HL-60 (cell line): ENCODE measurements around the gene NEAT1.

Source experiments
- DNase-seq, 2 experiments: peaks; one replicate each; pipeline ENCODE4 v3.0.0-alpha.2; 2010 to 2020; ENCODE audit warnings: low read depth in 1 of 2, low spot score in 1 of 2
- H3K27ac ChIP-seq: fragments of 250-450 bp; sonication (Bioruptor Pico); replicated peaks from 2 replicates; pipeline ENCODE4 v1.5.1; 2020; ENCODE audit warnings: mild to moderate bottlenecking, moderate library complexity
- H3K27me3 ChIP-seq: fragments of 250-450 bp; sonication (Bioruptor Pico); 2 replicates; pipeline ENCODE4 v1.5.1; 2021; ENCODE audit warnings: mild to moderate bottlenecking, moderate library complexity; ENCODE audit not compliant: insufficient read depth, poor library complexity, severe bottlenecking
- H3K4me3 ChIP-seq: replicated peaks from 2 replicates; pipeline ENCODE4 v1.5.1; 2011; ENCODE audit warnings: mild to moderate bottlenecking, control low read depth, low read length; ENCODE audit not compliant: insufficient read depth
- CTCF ChIP-seq: IDR thresholded peaks from one replicate; pipeline ENCODE4 v1.5.1; 2011; ENCODE audit warnings: low read length, control low read depth, inconsistent platforms; ENCODE audit not compliant: insufficient read depth
- GABPA ChIP-seq: IDR thresholded peaks from 2 replicates; pipeline ENCODE4 v1.6.1; 2012; ENCODE audit warnings: low read depth
- POLR2AphosphoS5 ChIP-seq: IDR thresholded peaks from 2 replicates; pipeline ENCODE4 v1.6.1; 2012; ENCODE audit warnings: low read depth
- REST ChIP-seq: IDR thresholded peaks from 2 replicates; pipeline ENCODE4 v1.6.1; 2012; ENCODE audit warnings: low read depth; ENCODE audit not compliant: insufficient replicate concordance
- SPI1 ChIP-seq: IDR thresholded peaks from 2 replicates; pipeline ENCODE4 v1.6.1; 2012; ENCODE audit warnings: low read depth, mild to moderate bottlenecking, borderline replicate concordance

Gene NEAT1

GRCh38 chr11:65482306-65482850, 59.8 kb downstream of the NEAT1 start:
- H3K27me3 ChIP-seq: no peaks in the 10 kb centered on the region
- no peak for DNase-seq
- no peak overlapping the region for H3K27ac ChIP-seq
- TF ChIP-seq POLR2AphosphoS5 (no peak), CTCF (no peak), SPI1 (0 out of 2 replicates have a peak, but pooled peaks have one; percentile 12)
- H3K4me3 ChIP-seq: no peak overlapping the region

- Histone ChIP-seq H3K27ac (no peak overlapping the region), H3K4me3 (no peak overlapping the region), H3K27me3 (no peaks in the 10 kb centered on the region)
- TF ChIP-seq REST: no peak
- TF ChIP-seq POLR2AphosphoS5: no peak
- TF ChIP-seq GABPA: no peak
- TF ChIP-seq SPI1: no peak
- TF ChIP-seq CTCF: no peak
- DNase-seq: no peak
Observed at GRCh38 chr11:65485920-65486219, 63.3 kb downstream of the NEAT1 start.

GRCh38 chr11:65486570-65487466, 64.2 kb downstream of the NEAT1 start:
- TF ChIP-seq SPI1 (no peak), CTCF (no peak)
- no peak overlapping the region for H3K4me3 ChIP-seq

GRCh38 chr11:65487467-65488272, 65.1 kb downstream of the NEAT1 start:
- TF ChIP-seq POLR2AphosphoS5: no peak
- TF ChIP-seq GABPA: no peak
- TF ChIP-seq REST: no peak
- TF ChIP-seq SPI1: no peak
- no peak for TF ChIP-seq CTCF
- peak overlapping the region; percentile 60 for H3K27ac ChIP-seq
- H3K4me3 ChIP-seq: no peak overlapping the region
- H3K27me3 ChIP-seq: no peaks in the 10 kb centered on the region
- DNase-seq: peak; percentile 89

More at GRCh38 chr11:65486570-65487466, 64.2 kb downstream of the NEAT1 start:
- DNase-seq: no peak
- H3K27ac ChIP-seq: peak overlapping the region; percentile 60
- no peaks in the 10 kb centered on the region for H3K27me3 ChIP-seq
